ENCODE data around the gene ACTR2.
"Not testable (repeated sequence)": the region's sequence is repeated elsewhere in the genome, so short reads cannot be mapped to it uniquely, and the experiment has no call there.

ACTR2 gene

DNA sequence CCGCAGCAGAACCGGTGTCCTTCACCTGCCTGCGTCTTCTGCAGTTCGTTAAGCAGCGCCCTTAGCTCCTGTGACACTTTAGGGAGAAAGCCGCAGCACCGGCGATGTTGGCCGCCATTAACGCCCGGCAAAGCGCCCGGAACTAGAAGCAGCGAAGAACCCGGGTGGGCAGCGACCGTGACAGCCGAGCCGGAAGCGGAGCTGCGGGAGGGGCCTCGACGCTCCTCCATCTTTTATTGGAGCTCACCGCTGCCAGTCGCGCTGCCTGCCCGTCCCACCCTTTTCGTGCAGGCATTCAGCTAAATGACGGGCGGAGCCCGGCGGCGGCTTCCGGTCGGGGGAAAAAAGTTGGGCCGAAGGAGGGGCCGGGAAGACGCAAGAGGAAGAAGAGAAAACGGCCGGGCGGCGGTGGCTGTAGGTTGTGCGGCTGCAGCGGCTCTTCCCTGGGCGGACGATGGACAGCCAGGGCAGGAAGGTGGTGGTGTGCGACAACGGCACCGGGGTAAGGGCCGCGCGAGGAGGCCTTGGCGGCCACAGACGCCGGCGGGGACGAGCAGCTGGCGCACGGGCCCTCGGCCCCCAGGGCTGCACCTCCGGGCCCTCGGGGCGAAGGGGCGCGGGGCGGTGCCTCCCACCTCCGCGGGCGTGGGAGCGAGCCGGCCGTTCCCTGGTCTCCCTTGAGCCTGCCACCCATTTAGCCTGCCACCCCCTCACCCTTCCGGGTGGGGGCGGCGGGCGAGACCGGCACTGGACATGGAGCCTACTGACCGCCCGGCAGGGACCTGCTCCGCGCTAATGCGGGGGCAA lies at the start of gene ACTR2:
ACTR2 (plus strand) TSS at position 376 of the 807 bp plus-strand sequence; CDS start at position 455, 79 bp downstream.
- H3K36me3 Mint-ChIP-seq (ENCODE audit: low read depth), result peaks cover 36% of the 10 kb centered on the region
- H3K4me3 Mint-ChIP-seq, result peak within 1 kb of the TSS; percentile 99
- intact Hi-C loops (cut with micrococcal nuclease), result loop anchor here (2.0 to 5.0 kb wide), 2 partner anchors 97 to 160 kb away; partner anchors contain the start of gene RAB1A
- peaks cover 16% of the 10 kb centered on the region for H3K4me1 Mint-ChIP-seq (ENCODE audit: low read depth)
- no peaks in the 10 kb centered on the region for H3K27me3 Mint-ChIP-seq
- H3K27ac Mint-ChIP-seq, result peak within 1 kb of the TSS; percentile 99
- H3K9me3 Mint-ChIP-seq, result no peaks in the 10 kb centered on the region

DNA sequence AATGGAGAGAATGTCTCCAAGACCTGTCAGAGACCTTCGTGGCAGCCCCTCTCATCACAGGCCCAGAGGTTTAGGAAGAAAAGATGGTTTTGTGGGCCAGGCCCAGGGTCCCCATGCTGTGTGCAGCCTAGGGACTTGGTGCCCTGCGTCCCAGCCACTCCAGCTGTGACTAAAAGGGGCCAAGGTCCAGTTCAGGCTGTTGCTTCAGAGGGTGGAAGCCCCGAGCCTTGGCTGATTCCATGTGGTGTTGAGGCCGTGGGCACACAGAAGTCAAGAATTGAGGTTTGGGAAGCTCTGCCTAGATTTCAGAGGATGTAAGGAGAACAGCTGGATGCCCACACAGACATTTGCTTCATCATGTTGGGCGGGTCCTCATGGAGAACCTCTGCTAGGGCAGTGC lies 45.1 kb upstream of the ACTR2 start:
- intact Hi-C loops (cut with micrococcal nuclease), result loop anchor here (10.0 kb wide), 1 partner anchor 372 kb away; no protein-coding TSS in a partner anchor
- H3K27ac Mint-ChIP-seq, result no peak overlapping the region
- H3K36me3 Mint-ChIP-seq (ENCODE audit: low read depth), result no peaks in the 10 kb centered on the region
- H3K4me1 Mint-ChIP-seq (ENCODE audit: low read depth), result peaks cover 11% of the 10 kb centered on the region
- no peak overlapping the region for H3K4me3 Mint-ChIP-seq
- no peaks in the 10 kb centered on the region for H3K9me3 Mint-ChIP-seq
- peaks cover 3% of the 10 kb centered on the region for H3K27me3 Mint-ChIP-seq

DNA sequence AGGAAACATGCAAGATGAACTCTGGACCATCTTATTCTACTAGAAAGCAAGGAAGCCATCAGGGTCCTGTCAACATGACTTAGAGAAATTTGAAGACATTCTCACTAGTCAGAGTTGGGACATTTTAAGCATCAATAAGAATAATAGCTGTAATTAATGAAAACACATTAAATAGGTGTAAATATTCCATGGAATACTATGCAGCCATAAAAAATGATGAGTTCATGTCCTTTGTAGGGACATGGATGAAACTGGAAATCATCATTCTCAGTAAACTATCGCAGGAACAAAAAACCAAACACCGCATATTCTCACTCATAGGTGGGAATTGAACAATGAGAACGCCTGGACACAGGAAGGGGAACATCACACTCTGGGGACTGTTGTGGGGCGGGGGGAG lies 44.2 kb upstream of the ACTR2 start:
- not testable (repeated sequence) for H3K27ac Mint-ChIP-seq; H3K36me3 Mint-ChIP-seq (ENCODE audit: low read depth); H3K4me3 Mint-ChIP-seq; H3K27me3 Mint-ChIP-seq; H3K9me3 Mint-ChIP-seq
- peaks cover 11% of the 10 kb centered on the region for H3K4me1 Mint-ChIP-seq (ENCODE audit: low read depth)
- intact Hi-C loops (cut with micrococcal nuclease), result loop anchor here (10.0 kb wide), 1 partner anchor 371 kb away; no protein-coding TSS in a partner anchor

DNA sequence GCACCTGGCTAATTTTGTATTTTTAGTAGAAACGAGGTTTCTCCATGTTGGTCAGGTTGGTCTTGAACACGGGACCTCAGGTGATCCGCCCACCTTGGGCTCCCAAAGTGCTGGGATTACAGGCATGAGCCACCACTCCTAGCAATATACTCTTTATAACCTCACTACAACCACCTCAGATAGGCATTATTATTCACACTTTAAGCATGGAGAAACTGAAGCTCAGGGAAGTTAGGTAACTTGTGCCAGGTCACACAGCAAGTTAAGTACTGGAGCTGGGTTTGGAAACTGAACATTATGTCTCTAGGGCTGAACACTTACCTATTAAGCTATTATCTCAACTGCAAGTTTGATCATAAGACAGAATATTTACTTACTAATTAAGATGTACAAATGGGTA lies 42.6 kb upstream of the ACTR2 start:
- H3K4me3 Mint-ChIP-seq, result no peak overlapping the region

DNA sequence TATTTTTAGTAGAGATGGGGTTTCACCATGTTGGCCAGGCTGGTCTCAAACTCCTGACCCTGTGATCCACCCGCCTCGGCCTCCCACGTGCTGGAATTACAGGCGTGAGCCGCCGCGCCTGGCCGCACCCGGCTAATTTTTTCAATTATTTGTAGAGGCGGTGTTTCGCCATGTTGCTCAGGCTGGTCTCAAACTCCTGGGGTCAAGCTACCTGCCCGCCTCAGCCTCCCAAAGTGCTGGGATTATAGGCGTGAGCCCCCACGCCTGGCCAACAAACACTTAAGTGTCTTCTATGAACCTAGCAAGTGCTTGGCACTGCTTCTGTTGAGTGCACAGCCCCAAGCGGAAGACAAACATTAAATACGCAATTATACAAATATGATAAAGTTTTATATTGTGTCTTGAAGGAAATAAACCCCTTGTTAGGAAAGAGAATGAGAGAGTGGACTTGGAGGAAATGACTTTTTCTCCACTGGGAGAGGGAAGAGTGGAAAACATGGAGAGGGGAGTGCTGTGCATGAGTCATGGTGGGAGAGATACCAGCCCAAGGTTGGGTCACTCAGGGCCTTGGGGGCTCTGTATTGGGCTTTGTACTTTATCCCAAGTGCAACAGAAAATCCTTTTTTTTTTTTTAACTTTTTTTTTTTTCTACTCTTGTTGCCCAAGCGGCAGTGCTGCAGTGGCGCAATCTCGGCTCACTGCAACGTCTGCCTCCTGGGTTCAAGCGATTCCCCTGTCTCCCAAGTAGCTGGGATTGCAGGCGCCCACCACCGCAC lies 41.4 kb upstream of the ACTR2 start:
- Mint-ChIP-seq H3K9me3 (no peaks in the 10 kb centered on the region), H3K4me1 (ENCODE audit: low read depth) (peaks cover 11% of the 10 kb centered on the region), H3K27ac (no peak overlapping the region), H3K36me3 (ENCODE audit: low read depth) (no peaks in the 10 kb centered on the region), H3K27me3 (peaks cover 7% of the 10 kb centered on the region), H3K4me3 (no peak overlapping the region)
- intact Hi-C loops (cut with micrococcal nuclease), result loop anchor here (5.0 to 10.0 kb wide), 2 partner anchors 269 to 369 kb away; no protein-coding TSS in a partner anchor

More for the DNA sequence above, 42.6 kb upstream of the ACTR2 start:
- no peaks in the 10 kb centered on the region for H3K36me3 Mint-ChIP-seq (ENCODE audit: low read depth)
- H3K27ac Mint-ChIP-seq, result no peak overlapping the region
- intact Hi-C loops (cut with micrococcal nuclease), result loop anchor here (5.0 to 10.0 kb wide), 2 partner anchors 268 to 370 kb away; no protein-coding TSS in a partner anchor
- H3K27me3 Mint-ChIP-seq, result peaks cover 7% of the 10 kb centered on the region
- peaks cover 11% of the 10 kb centered on the region for H3K4me1 Mint-ChIP-seq (ENCODE audit: low read depth)
- H3K9me3 Mint-ChIP-seq, result no peaks in the 10 kb centered on the region

DNA sequence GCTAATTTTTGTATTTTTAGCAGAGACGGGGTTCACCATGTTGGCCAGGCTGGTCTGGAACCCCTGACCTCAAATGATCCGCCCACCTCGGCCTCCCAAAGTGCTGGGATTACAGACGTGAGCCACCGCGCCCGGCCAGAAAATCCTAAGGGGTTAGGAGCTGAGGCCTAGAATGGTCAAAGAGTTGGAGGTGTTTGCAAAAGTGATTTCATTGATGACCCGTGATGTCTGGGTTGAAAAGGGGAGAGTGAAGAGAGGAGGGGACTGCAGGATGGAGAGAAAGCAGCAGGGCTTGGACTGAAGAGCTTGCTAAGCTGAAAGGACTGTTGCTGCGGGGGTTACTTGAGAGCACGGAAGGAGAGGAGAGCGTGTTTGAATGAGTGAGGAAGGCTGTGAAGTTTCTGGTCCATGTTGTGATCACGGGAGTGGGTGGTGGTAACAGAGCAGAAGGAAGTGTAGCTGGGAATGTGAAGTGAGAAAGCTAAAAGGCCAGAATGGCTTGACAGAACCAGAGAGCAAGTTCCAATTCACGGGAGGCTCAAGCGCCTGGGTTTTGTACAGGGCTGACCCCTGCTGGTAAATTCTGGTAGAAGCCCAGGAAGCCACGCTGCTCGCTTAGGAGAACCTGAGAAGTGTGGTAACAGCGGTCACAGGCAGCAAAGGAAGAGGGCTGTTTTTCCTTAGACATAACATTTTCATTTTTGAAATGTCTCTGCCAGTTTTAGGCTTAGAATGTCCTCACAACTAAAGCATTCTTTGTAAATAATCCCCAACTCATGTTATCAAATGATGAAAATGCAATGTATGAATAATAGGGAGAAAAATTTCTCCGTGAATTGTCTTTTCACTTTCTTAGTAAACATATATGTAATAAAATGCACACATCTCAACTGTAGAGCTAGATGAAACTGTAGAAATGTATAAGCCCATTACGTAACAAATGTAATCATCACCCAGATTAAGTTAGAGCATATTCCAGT lies 40.5 kb upstream of the ACTR2 start:
- peak overlapping the region; percentile 4 for H3K27ac Mint-ChIP-seq

DNA sequence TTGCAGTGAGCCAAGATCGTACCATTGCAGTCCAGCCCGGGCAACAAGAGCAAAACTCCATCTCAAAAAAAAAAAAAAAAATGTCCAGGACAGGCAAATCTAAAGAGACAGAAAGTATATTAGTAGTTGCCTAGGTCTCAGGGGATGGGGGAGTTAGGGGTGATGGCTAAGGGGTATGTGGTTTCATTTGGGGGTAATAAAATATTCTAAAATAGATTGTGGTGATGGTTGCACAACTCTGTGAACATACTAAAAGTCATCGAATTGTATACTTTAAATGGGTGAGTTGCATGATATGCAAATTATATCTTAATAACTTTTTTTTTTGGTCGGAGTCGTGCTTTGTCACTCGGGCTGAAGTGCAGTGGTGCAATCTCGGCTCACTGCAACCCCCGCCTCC lies 34.2 kb upstream of the ACTR2 start:
- intact Hi-C loops (cut with micrococcal nuclease), result no loop called here
- H3K36me3 Mint-ChIP-seq (ENCODE audit: low read depth), result no peaks in the 10 kb centered on the region
- no peaks in the 10 kb centered on the region for H3K9me3 Mint-ChIP-seq
- H3K27me3 Mint-ChIP-seq, result peaks cover 4% of the 10 kb centered on the region
- H3K4me1 Mint-ChIP-seq (ENCODE audit: low read depth), result no peaks in the 10 kb centered on the region
- no peak overlapping the region for H3K27ac Mint-ChIP-seq
- no peak overlapping the region for H3K4me3 Mint-ChIP-seq

More for the DNA sequence above, 40.5 kb upstream of the ACTR2 start:
- H3K36me3 Mint-ChIP-seq (ENCODE audit: low read depth), result no peaks in the 10 kb centered on the region
- intact Hi-C loops (cut with micrococcal nuclease), result loop anchor here (1.0 to 10.0 kb wide), 3 partner anchors 122 to 368 kb away; no protein-coding TSS in a partner anchor
- H3K4me1 Mint-ChIP-seq (ENCODE audit: low read depth), result peaks cover 11% of the 10 kb centered on the region
- no peaks in the 10 kb centered on the region for H3K9me3 Mint-ChIP-seq
- H3K27me3 Mint-ChIP-seq, result peaks cover 7% of the 10 kb centered on the region
- H3K4me3 Mint-ChIP-seq, result no peak overlapping the region

DNA sequence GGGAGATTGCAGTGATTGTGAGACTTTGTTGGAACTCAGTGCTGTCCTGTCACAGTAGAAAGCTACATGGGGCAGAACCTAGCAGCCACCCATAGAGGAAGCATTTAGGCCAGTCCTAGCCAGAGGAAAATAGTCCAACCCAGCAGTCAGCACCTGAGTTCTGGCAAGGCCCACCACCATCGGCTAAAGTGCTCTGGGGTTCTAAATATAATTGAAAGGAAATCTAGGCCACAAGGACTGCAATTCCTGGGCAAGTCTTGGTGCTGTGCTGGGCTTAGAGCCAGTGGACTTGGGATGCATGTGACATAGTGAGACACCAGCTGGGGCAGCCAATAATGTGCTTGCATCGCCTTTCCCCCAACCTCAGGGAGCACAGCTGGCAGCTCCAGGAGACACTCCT lies 28.9 kb upstream of the ACTR2 start:
- intact Hi-C loops (cut with micrococcal nuclease), result no loop called here
- Mint-ChIP-seq H3K27ac (no peak overlapping the region), H3K27me3 (no peaks in the 10 kb centered on the region), H3K4me1 (ENCODE audit: low read depth) (no peaks in the 10 kb centered on the region), H3K36me3 (ENCODE audit: low read depth) (no peaks in the 10 kb centered on the region), H3K4me3 (no peak overlapping the region), H3K9me3 (no peaks in the 10 kb centered on the region)

DNA sequence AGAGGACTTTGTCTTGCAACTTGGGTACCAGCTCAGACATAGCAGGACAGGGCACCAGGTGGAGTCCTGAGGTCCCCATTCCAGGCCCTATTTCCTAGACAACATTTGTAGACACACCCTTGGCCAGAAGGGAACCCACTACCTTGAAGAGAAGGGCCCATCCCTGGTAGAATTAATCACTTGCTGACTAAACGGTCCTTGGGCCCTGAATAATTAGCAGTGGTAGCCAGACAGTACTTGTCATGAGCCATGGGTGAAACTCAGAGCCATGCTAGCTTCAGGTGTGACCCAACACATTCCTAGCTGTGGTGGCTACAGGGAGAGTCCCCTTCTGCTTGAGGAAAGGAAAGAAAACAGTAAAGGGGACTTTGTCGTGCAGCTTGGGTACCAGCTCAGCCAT lies 28.5 kb upstream of the ACTR2 start:
- H3K4me3 Mint-ChIP-seq, result no peak overlapping the region
- H3K27me3 Mint-ChIP-seq, result no peaks in the 10 kb centered on the region
- no peaks in the 10 kb centered on the region for H3K9me3 Mint-ChIP-seq
- H3K4me1 Mint-ChIP-seq (ENCODE audit: low read depth), result peaks cover 2% of the 10 kb centered on the region
- H3K36me3 Mint-ChIP-seq (ENCODE audit: low read depth), result no peaks in the 10 kb centered on the region
- H3K27ac Mint-ChIP-seq, result no peak overlapping the region
- intact Hi-C loops (cut with micrococcal nuclease), result no loop called here

DNA sequence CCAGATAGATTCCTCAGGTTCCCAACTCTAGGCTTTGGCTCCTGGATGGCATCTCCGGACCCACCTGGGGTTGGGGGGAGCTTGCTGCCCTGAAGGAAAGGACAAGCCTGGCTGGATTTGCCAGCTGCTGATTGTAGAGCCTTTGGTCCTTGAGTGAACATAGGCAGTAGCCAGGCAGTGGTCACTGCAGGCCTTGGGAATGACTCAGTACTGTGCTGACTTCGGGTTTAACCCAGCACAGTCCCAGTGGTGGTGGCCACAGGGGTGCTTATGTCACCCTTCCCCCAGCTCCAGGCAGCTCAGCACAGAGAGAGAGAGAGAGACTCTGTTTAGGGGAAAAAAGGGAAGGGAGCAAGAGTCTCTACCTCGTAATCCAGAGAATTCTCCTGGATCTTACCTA lies 27.7 kb upstream of the ACTR2 start:
- Mint-ChIP-seq H3K9me3 (no peaks in the 10 kb centered on the region), H3K36me3 (ENCODE audit: low read depth) (no peaks in the 10 kb centered on the region), H3K4me3 (no peak overlapping the region), H3K27me3 (no peaks in the 10 kb centered on the region), H3K27ac (no peak overlapping the region), H3K4me1 (ENCODE audit: low read depth) (peaks cover 9% of the 10 kb centered on the region)
- intact Hi-C loops (cut with micrococcal nuclease), result no loop called here

DNA sequence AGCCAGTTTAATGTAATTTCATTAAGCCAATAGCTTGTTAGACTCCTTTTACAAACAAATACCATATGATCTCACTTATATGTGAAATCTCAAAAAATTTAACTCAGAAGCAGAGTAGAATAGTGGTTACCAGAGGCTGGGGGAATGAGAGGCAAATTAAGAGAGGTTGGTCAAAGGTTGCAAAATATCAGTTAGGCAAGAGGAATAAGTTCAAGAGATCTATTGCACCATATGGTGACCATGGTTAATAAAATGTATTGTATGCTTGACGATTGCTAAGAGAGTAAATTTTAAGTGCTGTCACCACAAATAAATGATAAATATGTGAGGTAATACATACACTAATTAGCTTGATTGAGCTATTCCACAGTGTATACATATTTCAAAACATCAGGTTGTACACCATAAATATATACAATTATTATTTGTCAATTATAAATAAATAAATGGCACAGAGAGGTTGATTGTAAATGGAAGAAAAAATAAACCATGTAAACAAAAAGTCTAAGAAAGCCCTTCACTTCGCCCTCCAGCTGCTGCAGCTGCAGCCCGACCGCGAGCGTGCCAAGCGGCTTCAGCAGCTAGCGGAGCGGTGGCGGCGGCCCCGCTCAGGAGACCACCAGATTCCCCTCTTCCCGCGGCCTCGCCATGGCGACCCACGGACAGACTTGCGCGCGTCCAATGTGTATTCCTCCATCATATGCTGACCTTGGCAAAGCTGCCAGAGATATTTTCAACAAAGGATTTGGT lies 23.0 kb upstream of the ACTR2 start:
- Mint-ChIP-seq H3K9me3 (no peaks in the 10 kb centered on the region), H3K27me3 (peaks cover 3% of the 10 kb centered on the region), H3K27ac (no peak overlapping the region), H3K4me1 (ENCODE audit: low read depth) (peaks cover 10% of the 10 kb centered on the region), H3K36me3 (ENCODE audit: low read depth) (no peaks in the 10 kb centered on the region), H3K4me3 (no peak overlapping the region)
- intact Hi-C loops (cut with micrococcal nuclease), result no loop called here

DNA sequence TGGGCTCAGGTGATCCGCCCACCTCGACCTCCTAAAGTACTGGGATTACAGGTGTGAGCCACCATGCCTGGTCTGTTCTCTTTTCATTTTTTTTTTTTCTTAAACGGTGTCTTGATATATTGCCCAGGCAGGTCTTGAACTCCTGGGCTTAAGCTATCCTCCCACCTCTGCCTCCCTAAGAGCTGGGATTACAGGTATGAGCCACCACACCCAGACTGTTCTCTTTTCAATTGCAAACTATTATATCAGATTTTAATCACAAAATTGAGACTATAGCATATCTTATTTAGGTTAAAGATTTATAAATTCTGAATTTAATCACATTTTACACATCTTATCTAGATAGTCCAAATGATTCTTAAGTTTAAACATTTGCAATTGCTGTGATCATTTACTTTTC lies 15.5 kb upstream of the ACTR2 start:
- no peak overlapping the region for H3K27ac Mint-ChIP-seq
- H3K4me3 Mint-ChIP-seq, result no peak overlapping the region

DNA sequence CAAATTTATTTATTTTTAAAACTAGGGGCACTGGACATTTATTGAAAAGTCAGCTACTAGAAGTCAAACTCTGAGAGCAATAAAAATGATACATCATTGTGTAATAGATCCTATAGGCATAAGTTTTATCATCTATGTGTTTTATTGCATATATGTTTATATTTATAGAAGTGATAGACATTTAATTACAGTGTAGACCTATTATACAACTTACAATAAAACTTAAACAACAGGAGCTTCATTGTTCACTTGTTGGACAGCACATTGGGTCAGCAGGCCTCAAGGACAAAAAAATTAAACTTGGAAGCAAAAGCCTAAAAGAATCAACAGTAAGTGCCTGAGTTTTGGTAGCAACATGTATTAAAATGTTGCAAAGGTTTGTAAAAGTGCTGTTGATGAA lies 15.0 kb upstream of the ACTR2 start:
- no peak overlapping the region for H3K27ac Mint-ChIP-seq
- no peak overlapping the region for H3K4me3 Mint-ChIP-seq
- no peaks in the 10 kb centered on the region for H3K9me3 Mint-ChIP-seq
- no peaks in the 10 kb centered on the region for H3K36me3 Mint-ChIP-seq (ENCODE audit: low read depth)
- H3K27me3 Mint-ChIP-seq, result peaks cover 3% of the 10 kb centered on the region
- peaks cover 17% of the 10 kb centered on the region for H3K4me1 Mint-ChIP-seq (ENCODE audit: low read depth)
- intact Hi-C loops (cut with micrococcal nuclease), result no loop called here

More for the DNA sequence above, 15.5 kb upstream of the ACTR2 start:
- intact Hi-C loops (cut with micrococcal nuclease), result no loop called here
- Mint-ChIP-seq H3K9me3 (no peaks in the 10 kb centered on the region), H3K36me3 (ENCODE audit: low read depth) (no peaks in the 10 kb centered on the region), H3K4me1 (ENCODE audit: low read depth) (peaks cover 17% of the 10 kb centered on the region), H3K27me3 (peaks cover 3% of the 10 kb centered on the region)

Measured in dendritic cell treated with granulocyte-macrophage colony-stimulating factor and Interleukin-4, amounts not matched to agents 40 ng/mL and 50 ng/mL, for 4 days (primary cell).